Inflammatory macrophage treated with lipopolysaccharide for 1 hour (primary cell): ENCODE data around the gene SH3GLB1.

Experiments
- DNase-seq, 2 donors: peaks; one replicate each; pipeline ENCODE4 v3.0.0-alpha.2; 2020 to 2022

SH3GLB1 gene

DNA sequence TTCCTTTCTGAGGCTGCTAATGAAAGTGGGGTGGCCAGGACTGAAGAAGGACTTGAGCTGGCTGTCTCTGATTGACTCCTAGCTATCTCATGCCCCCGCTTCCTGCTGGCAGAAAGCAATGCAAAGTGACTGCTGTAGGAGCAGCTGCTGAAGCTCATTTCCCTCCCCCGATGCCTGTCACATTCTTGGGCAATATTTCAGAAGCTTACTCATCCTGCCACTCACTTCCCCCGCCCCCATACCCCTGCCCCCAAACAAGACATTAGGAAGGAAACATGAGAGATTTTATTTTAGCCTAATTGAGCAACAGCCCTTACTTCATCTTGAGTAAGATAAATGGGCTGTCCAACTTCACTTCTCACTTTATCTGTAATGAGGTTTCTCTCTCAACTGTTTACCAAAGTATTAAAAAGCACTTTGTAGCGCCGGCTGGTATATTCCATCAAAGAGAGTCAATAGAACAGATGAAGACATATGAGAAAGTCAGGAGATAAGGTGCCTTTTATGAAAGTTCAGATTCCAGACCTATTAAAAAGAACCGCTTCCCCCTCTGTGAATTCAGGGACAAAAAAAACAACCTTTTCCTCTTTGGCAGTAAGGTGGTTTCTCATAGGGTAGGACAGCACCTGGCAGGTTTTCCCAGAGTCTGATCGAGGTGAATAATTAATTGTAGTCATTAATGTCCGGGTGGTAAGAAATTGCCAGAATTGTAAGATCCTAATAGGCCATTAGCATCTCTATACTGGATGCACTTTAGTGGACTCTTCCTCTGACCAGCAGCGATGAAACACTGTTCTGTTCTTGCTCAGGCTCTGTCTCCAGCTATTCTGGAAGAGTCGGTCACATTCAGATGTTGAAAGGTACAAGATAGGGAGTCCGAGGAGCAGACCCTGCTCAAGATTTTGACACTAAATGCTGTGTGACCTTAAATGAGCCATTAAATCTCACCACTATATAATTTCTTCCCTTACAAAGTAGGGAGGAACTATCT, 70.2 kb downstream of the SH3GLB1 start:
- DNase-seq = peak; percentile 95 to 99

DNA sequence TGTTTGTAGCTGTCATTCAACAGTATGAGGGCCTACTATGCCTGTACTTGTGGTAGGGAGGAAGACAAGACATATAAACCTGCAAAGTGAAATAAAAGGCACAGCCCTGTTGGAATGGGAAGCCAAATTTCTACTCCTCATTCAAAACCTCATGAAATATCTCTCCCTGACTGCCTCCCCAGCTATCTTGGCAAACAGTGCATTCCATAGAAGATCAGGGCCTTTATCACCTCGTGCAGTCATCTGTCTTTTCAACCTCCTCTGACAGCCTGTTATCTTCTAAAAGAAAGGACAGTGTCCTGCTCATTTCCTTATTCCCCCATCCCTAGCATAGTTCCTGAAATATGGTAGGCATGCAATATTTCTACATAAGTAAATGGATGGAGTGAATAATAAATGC, 71.0 kb downstream of the SH3GLB1 start:
- DNase-seq = no peak

DNA sequence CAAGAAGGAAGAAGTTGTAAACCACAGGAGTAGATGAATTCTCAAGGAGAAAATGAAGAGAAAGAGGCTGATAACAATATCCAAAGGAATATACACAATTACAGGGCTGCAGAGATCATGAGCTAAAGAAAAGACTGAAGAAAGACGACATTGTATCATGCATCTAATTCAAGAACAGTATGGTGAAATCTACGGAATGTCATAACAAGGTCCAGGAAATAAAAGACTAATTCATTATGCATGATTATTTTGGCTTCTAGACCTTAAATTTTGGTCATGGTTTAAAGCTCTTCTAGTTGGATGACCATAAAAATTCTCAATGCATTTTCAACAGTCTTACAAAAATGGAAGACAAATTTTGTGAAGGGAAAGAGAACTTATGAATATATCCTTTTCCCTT, 71.7 kb downstream of the SH3GLB1 start:
- DNase-seq = no peak

DNA sequence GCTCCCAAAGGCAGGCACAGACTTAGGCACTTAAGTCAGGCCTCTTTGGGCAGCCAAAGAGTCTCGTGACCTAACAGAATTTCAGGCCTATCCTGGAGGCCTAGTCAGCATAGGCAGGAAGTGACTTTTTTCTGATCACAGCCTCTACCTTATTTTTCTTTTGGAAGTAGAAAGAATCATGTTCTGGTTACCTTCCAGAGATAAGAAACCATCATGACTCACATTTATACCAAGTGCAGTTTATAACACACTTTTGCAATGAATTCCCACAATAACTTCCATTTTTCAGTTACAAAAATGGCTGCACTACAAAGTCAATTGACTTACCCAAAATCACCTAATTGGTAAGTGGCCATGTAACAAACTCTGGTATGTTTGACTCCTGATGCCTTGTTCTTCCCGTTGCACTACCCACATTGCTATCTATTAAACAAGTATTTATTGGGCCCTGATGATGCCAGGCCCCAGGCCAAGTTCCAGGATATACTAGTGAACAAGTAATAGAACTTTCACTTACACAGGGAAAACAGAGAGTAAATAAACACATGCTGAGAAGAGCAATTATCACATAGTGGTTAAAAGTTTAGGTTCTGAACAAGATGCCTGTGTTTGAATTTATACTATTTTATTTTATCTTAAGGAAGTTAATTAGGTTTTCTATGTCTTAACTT, 74.3 kb downstream of the SH3GLB1 start:
- DNase-seq = no peak

DNA sequence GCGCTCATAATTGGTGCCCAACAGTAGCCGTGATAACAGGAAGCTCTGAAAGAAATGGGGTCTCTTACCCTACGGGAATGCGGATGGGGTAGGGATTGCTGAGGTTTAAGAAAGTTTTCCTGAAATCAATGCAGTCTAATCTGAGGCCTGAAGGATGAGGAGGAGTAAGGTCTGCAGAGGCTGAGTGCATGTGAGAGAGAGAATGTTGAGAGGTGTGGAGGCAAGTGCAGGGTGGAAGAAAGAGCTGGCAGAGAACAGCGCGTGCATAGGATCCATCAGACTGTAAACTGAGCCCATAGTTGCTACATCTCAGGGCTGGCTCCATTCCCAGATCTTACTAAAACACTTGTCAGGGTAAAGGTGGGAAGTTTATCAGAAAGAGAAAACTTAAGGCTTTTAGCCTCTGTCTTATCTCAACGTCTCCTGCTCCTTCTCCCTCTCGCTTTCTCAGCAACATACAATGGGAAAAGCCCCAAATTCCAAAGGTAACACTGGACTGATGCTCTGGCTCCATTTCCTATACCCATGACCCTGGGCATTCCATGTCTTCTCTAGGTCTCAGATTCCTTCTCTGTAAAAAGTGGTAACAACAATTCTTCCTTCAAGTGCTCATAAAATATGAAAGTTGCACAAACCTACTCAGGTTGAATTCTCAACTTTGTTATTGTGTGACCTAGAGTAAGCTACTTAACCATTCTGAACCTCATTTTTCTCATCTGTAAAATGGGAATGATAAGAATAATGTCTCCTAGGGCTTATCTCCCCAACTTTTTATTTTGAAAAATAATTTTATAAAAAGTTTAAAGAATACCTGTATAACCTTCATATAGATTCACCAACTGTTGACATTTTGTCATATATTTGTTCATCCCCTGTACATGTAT, 75.2 kb downstream of the SH3GLB1 start:
- DNase-seq = no peak

DNA sequence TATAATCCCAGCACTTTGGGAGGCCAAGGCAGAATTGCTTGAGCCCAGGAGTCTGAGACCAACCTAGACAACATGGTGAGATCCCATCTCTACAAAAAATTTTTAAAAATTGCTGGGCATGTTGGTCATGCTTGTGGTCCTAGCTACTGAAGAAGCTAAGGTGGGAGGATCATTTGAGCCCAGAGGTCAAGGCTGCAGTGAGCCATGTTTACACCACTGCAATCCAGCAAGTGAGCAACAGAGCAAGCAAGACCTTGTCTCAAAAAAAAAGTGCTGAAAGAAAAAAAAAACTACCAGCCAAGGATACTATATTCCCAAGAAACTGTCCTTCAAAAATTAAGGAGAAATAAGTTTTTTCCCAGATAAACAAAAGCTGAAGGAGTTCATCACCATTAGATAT, 78.1 kb downstream of the SH3GLB1 start:
- no peak for DNase-seq

DNA sequence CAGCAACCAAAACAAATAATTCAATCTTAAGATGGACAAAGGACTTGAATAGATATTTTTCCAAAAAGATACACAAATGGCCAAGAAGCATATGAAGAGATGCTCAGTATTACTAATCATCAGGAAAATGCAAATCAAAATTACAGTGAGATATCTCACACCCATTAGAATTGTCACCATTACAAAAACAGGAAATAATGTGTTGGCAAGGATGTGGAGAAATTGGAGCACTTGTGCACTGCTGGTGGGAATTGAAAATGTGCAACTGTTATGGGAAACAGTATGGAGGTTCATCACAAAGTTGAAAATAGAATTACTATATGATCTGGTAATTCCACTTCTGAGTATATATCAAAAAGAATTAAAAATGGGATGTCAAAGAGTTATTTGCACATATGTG, 83.2 kb downstream of the SH3GLB1 start:
- peak; percentile 72 to 81 for DNase-seq

DNA sequence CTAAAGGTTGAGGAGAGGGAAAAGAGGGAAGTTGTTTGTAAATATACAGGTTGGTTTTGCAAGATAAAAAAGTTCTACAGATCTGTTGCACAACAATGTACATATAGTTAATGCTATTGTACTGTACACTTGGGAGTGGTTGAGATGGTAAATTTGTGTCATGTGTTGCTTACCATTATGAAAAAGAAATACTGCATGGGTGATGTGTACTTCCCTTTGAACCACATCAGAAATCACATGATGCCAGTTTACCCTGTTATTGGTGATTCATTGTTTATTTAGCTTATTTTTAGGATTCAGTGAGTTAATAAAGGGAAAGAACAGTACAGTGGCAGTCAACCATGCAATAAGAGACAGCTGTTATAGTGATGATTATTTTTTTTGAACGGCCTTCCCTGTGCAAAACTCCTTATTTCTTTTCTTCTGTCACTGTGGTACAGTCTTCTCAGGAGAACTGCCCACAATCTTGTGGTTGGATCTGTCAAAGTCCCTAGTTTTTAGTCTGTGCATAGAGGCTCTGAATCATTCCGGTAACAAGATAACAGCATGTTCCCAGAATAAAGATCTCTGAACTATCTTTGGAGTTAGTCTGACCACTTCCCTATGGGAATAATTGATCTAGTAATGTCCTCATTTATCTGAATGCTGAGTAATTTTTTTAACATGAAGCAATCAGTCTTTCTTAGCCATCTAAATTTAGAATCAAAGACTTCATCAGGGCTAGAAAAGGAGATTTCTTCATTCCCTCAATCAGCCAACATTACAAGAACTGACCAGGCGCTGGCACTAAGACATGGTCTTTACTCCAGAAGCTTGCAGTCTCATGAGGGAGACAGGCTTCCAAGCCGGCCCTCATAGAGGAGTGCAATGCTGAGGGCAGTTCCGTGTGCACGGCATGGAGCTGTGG, 84.2 kb downstream of the SH3GLB1 start:
- DNase-seq = peak; percentile 90 to 99

DNA sequence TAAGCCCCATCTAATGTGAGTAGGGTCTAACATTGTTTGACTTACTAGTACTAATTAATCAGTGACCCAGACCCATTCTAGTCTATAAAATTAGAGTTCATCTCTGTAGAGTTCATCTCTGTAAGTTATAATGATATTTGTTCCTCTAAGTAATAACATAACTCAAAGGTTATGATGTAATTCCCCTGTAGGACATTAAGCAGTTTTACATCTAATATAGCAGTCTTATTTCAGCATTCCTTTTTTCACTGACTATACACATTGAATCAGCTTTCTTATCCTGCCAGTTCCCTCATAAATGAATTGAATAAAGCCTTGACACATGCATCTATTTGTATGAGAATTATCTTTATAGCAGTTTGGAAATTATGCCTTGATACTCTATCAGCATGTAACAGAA, 90.9 kb downstream of the SH3GLB1 start:
- DNase-seq = no peak
